K562 (cell line): Measurements from ENCODE around the gene MYRIP. TPM values are rescaled to one million over a fixed set of nuclear protein-coding genes. Genes with fewer than 3 reads are reported as not detected.

Experiments
- ATAC-seq: fragments of 200-7000 bp; cut with Tn5 transposase; 3 replicates; pipeline ENCODE4 v1.9.1; 2020; ENCODE audit warnings: moderate library complexity
- BruUV-seq: library from RNA; stranded (reverse); fragments of 400-500 nt; replicated peaks from 2 replicates; lab custom pipeline; 2021; lab: Mats Ljungman, UMichigan
- CTCF ChIA-PET: fragments of 300-600 bp; formaldehyde crosslinking; extraction: SDS; loops from one replicate; lab custom pipeline; 2021; ENCODE audit warnings: low intra/inter-chr PET ratio; lab: Yijun Ruan, JAX
- POLR2A ChIA-PET: fragments of 300-600, 350-650 bp; sonication (Branson Sonifier 250); formaldehyde crosslinking; extraction: SDS; loops from one replicate; lab custom pipeline; 2021; ENCODE audit warnings: antibody characterized with exemption, inconsistent platforms; lab: Yijun Ruan, JAX
- DNase-seq, 4 experiments: peaks; one replicate each; pipeline versions ENCODE4 v3.0.0 to v3.0.0-alpha.2; 2011 to 2018; ENCODE audit warnings: low spot score in 3 of 4, mixed read lengths in 3 of 4; ENCODE audit errors: extremely low read depth in 1 of 4
- FAIRE-seq: peaks from 2 replicates; lab custom pipeline; 2011; peaks lifted over from hg19 to GRCh38; lab: Jason Lieb, UNC
- H2AFZ ChIP-seq: 2 replicates; pipeline ENCODE4 v1.6.0; 2011; ENCODE audit warnings: low read depth, low read length, control low read depth, inconsistent platforms
- H3K27ac ChIP-seq: fragments of 200-600 bp; 3 replicates; pipeline ENCODE4 v1.8.0; 2011; ENCODE audit warnings: low read depth, mild to moderate bottlenecking, control low read depth, inconsistent platforms, low read length, moderate library complexity, mixed read lengths; ENCODE audit errors: extremely low read depth
- H3K27me3 ChIP-seq, 2 experiments: fragments of 300-600 bp in 1 of 2; 2 replicates in 1 of 2; 3 replicates in 1 of 2; pipeline versions ENCODE4 v1.6.0 to v1.8.0; 2011; ENCODE audit warnings: inconsistent platforms in 2 of 2, low read length in 2 of 2, mild to moderate bottlenecking in 1 of 2, mixed read lengths in 1 of 2, moderate library complexity in 1 of 2; ENCODE audit not compliant: control insufficient read depth in 2 of 2, insufficient read depth in 2 of 2
- H3K36me3 ChIP-seq: fragments of 300-600 bp; 3 replicates; pipeline ENCODE4 v1.8.0; 2011; ENCODE audit warnings: mild to moderate bottlenecking, low read length, inconsistent platforms; ENCODE audit not compliant: control insufficient read depth, insufficient read depth
- H3K4me1 ChIP-seq, 2 experiments: fragments of 200-600 bp in 1 of 2; replicated peaks in 1 of 2; 2 replicates in 1 of 2; 3 replicates in 1 of 2; pipeline versions ENCODE4 v1.5.1 to v1.8.0; 2011; ENCODE audit warnings: inconsistent platforms in 2 of 2, low read length in 2 of 2, mild to moderate bottlenecking in 1 of 2, mixed read lengths in 1 of 2, moderate library complexity in 1 of 2; ENCODE audit not compliant: control insufficient read depth in 2 of 2, insufficient read depth in 2 of 2
- H3K4me2 ChIP-seq: 2 replicates; pipeline ENCODE4 v1.6.1; 2011; ENCODE audit warnings: low read length, control low read depth, inconsistent platforms, mixed read lengths; ENCODE audit not compliant: insufficient read depth
- H3K4me3 ChIP-seq: fragments of 200-600 bp; sonication (generic), shearing (Covaris generic); 2 replicates; pipeline ENCODE4 v1.5.1; 2016; ENCODE audit warnings: control low read depth, inconsistent platforms
- H3K79me2 ChIP-seq: fragments of 200-600 bp; 3 replicates; pipeline ENCODE4 v1.8.0; 2011; ENCODE audit warnings: low read length, inconsistent platforms; ENCODE audit not compliant: control insufficient read depth, insufficient read depth
- H3K9ac ChIP-seq, 2 experiments: 2 replicates each; pipeline versions ENCODE4 v1.6.0 to v1.6.1; 2011; ENCODE audit warnings: low read depth in 2 of 2, low read length in 2 of 2, control low read depth in 1 of 2, inconsistent platforms in 1 of 2, mild to moderate bottlenecking in 1 of 2, mixed read lengths in 1 of 2; ENCODE audit not compliant: insufficient read depth in 1 of 2
- H3K9me1 ChIP-seq: one replicate; pipeline ENCODE4 v1.6.0; 2011; ENCODE audit warnings: inconsistent platforms, mild to moderate bottlenecking, low read length, moderate library complexity; ENCODE audit not compliant: control insufficient read depth, insufficient read depth
- H3K9me3 ChIP-seq: replicated peaks from 2 replicates; pipeline ENCODE4 v1.5.1; 2011; ENCODE audit warnings: low read depth, low read length, inconsistent platforms; ENCODE audit not compliant: control insufficient read depth, insufficient read depth
- H4K20me1 ChIP-seq: replicated peaks from 2 replicates; pipeline ENCODE4 v1.6.1; 2011; ENCODE audit warnings: low read length, inconsistent platforms, mixed read lengths; ENCODE audit not compliant: control insufficient read depth, insufficient read depth
- ARNT ChIP-seq, 2 experiments: fragments of 450-650 bp; IDR thresholded peaks; 2 replicates each; pipeline ENCODE4 v1.6.1; 2016; ENCODE audit warnings: mild to moderate bottlenecking in 1 of 2
- BRCA1 ChIP-seq, 2 experiments: fragments of 450-650 bp in 1 of 2; sonication (generic) in 1 of 2; formaldehyde crosslinking in 1 of 2; IDR thresholded peaks; 2 replicates each; pipeline versions ENCODE4 v1.5.0 to v1.6.1; 2017 to 2020; ENCODE audit warnings: mild to moderate bottlenecking in 1 of 2, missing genetic modification reagents in 1 of 2
- ETV1 ChIP-seq: fragments of 450-650 bp; conservative IDR thresholded peaks from 2 replicates; pipeline ENCODE4 v1.6.1; 2016; ENCODE audit warnings: missing genetic modification characterization, control low read depth, low read depth, missing compliant biosample characterization
- MEF2A ChIP-seq: IDR thresholded peaks from 2 replicates; pipeline ENCODE4 v1.6.1; 2011; ENCODE audit warnings: low read depth, mild to moderate bottlenecking, low read length, moderate library complexity; ENCODE audit not compliant: control insufficient read depth
- NFXL1 ChIP-seq: fragments of 450-650 bp; formaldehyde crosslinking; IDR thresholded peaks from 2 replicates; pipeline ENCODE4 v1.4.0; 2021; ENCODE audit warnings: mild to moderate bottlenecking
- NR2C1 ChIP-seq, 2 experiments: fragments of 450-650 bp; IDR thresholded peaks; 2 replicates each; pipeline ENCODE4 v1.6.1; 2017; ENCODE audit warnings: mild to moderate bottlenecking in 2 of 2, antibody characterized with exemption in 1 of 2, inconsistent platforms in 1 of 2, missing compliant biosample characterization in 1 of 2, missing genetic modification characterization in 1 of 2
- NR2C2 ChIP-seq, 2 experiments: fragments of 200-800 bp in 1 of 2; sonication (Bioruptor generic) in 1 of 2; sonication (generic) in 1 of 2; formaldehyde crosslinking in 1 of 2; IDR thresholded peaks; 2 replicates each; pipeline versions ENCODE4 v1.6.1 to v1.8.0; 2016 to 2022; ENCODE audit warnings: mild to moderate bottlenecking in 1 of 2, missing compliant biosample characterization in 1 of 2, missing genetic modification characterization in 1 of 2, missing genetic modification reagents in 1 of 2
- RBFOX2 ChIP-seq: fragments of 200-400 bp; formaldehyde crosslinking; IDR thresholded peaks from 2 replicates; pipeline ENCODE4 v1.6.1; 2017; ENCODE audit warnings: low read depth, mild to moderate bottlenecking, low read length, moderate library complexity
- RBM22 ChIP-seq: fragments of 200-400 bp; formaldehyde crosslinking; IDR thresholded peaks from 2 replicates; pipeline ENCODE4 v1.6.1; 2018; ENCODE audit warnings: low read length, low read depth; ENCODE audit not compliant: poor library complexity, severe bottlenecking
- SAFB2 ChIP-seq: fragments of 200-400 bp; formaldehyde crosslinking; IDR thresholded peaks from 2 replicates; pipeline ENCODE4 v1.6.1; 2018; ENCODE audit warnings: borderline replicate concordance, low read length, low read depth, moderate library complexity; ENCODE audit not compliant: severe bottlenecking
- SETDB1 ChIP-seq: IDR thresholded peaks from one replicate; pipeline ENCODE4 v1.6.1; 2012; ENCODE audit warnings: low read length, control low read depth, inconsistent platforms
- XRCC4 ChIP-seq: IDR thresholded peaks from one replicate; pipeline ENCODE4 v1.6.1; 2011; ENCODE audit not compliant: insufficient read depth, insufficient read length; ENCODE audit errors: extremely low read depth
- ZNF3 ChIP-seq: fragments of 250-450 bp; sonication (Bioruptor Pico); IDR thresholded peaks from 2 replicates; pipeline ENCODE4 v1.5.0; 2021; ENCODE audit warnings: mild to moderate bottlenecking, moderate library complexity
- ZNF586 ChIP-seq: fragments of 450-650 bp; formaldehyde crosslinking; conservative IDR thresholded peaks from 2 replicates; pipeline ENCODE4 v1.4.0; 2020; ENCODE audit warnings: mild to moderate bottlenecking, moderate library complexity
- ZNF830 ChIP-seq: fragments of 250-450 bp; sonication (Bioruptor Pico); IDR thresholded peaks from 2 replicates; pipeline ENCODE4 v1.5.0; 2021; ENCODE audit warnings: mild to moderate bottlenecking
- WGBS: fragments of 100-300 bp; shearing (Covaris generic); methylation state at CpG from one replicate; pipeline ENCODE4 v1.1.6; 2016; ENCODE audit warnings: low coverage, mixed read lengths; ENCODE audit not compliant: insufficient coverage; ENCODE audit errors: missing lambda C conversion rate; 5-methylcytosine and 5-hydroxymethylcytosine counted together
- in situ Hi-C: fragments of 300-500 bp; cut with MboI; formaldehyde crosslinking; loops from 4 replicates; pipeline ENCODE4 v1.15.0; 2018; ENCODE audit warnings: inconsistent platforms, mixed read lengths
- intact Hi-C: fragments of 100-400 bp; cut with micrococcal nuclease; formaldehyde crosslinking; loops from 2 replicates; pipeline ENCODE4 v1.14.2; 2022
- polyA plus RNA-seq, 8 experiments: library from polyadenylated mRNA; depleted of rRNA in 4 of 8; stranded (reverse) in 5 of 8; unstranded in 3 of 8; fragments of >200 nt; fragmentation: Nextera tagmentation in 2 of 8; fragmentation: Illumina TruSeq in 1 of 8; extraction: Ambion mirVana in 2 of 8; extraction: Trizol in 1 of 8; gene quantifications; 2 replicates each; pipeline versions ENCODE4 v1.2.1 to v1.2.3, GENCODE V29; 2011 to 2014; ENCODE audit warnings: inconsistent platforms in 1 of 8, missing spikeins in 1 of 8
- total RNA-seq, 7 experiments: library from RNA; depleted of rRNA in 6 of 7; stranded (reverse); fragments of >200 nt in 6 of 7; fragmentation: Illumina TruSeq in 2 of 7; extraction: Trizol in 2 of 7; gene quantifications; 2 replicates each; pipeline versions ENCODE4 v1.2.1 to v1.2.3, GENCODE V29; 2011 to 2021; ENCODE audit warnings: low replicate concordance in 1 of 7

The MYRIP gene
- total and polyA plus RNA-seq, 9 of the 15 experiments (the other 6 are each of a cell fraction or from before 2014, with no cell fraction given) = 0.03 to 0.12 TPM; not detected in 7

DNA sequence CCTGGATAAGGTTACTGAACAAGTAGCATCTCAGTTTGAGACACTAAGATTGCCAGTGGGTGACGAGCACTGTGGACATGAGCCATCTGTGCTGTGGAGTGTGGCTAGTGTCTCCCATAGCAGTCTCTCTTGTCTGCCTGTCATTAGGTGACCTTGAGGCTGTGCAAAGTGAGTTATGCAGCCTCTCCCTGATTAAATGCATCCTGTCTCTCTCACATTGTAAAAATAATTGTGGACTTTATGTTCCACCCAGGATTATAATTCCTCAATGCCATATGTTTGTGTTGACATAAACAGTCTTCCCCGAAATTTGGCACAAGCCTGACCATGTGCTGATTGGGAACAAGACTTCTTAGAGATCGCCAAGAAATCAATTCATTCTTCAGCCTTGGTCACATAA is 168.9 kb downstream of the MYRIP start:
- no peak for ATAC-seq
- BruUV-seq = no TSS peak
- no peaks in the 10 kb centered on the region for H4K20me1 ChIP-seq
- H3K4me2 ChIP-seq = no peak overlapping the region
- no peaks in the 10 kb centered on the region for H3K79me2 ChIP-seq
- no peak overlapping the region for H2AFZ ChIP-seq
- no peak overlapping the region for H3K9ac ChIP-seq
- no peaks in the 10 kb centered on the region for H3K9me3 ChIP-seq
- H3K36me3 ChIP-seq = no peaks in the 10 kb centered on the region
- 0% methylated on average over 3 of the region's 3 CpGs for WGBS
- no peaks in the 10 kb centered on the region for H3K9me1 ChIP-seq
- no peak for DNase-seq
- intact Hi-C loops = no loop called here
- no peaks in the 10 kb centered on the region for H3K27me3 ChIP-seq
- POLR2A ChIA-PET = no interaction called here
- in situ Hi-C loops = no loop called here
- CTCF ChIA-PET = no interaction called here
- TF ChIP-seq RBFOX2 (no peak), BRCA1 (IDR thresholded peaks at IDR 0.05) (no peak), BRCA1 (CRISPR knock-in tag; IDR thresholded peaks at IDR 0.05) (no peak), XRCC4 (no peak), NR2C1 (IDR thresholded peaks at IDR 0.05) (no peak), NR2C1 (tag; IDR thresholded peaks at IDR 0.05) (no peak), RBM22 (no peak), NR2C2 (CRISPR knock-in tag; IDR thresholded peaks at IDR 0.05) (no peak), NR2C2 (tag; IDR thresholded peaks at IDR 0.05) (no peak), ZNF586 (CRISPR knock-in tag) (no peak), ZNF830 (CRISPR knock-in tag) (no peak), ARNT (IDR thresholded peaks at IDR 0.05) (no peak), ETV1 (tag) (no peak), SETDB1 (no peak), SAFB2 (no peak), NFXL1 (CRISPR knock-in tag) (no peak), MEF2A (no peak), ZNF3 (CRISPR knock-in tag) (no peak)
- TF ChIP-seq, all 486 proteins: peak for 0
- no peak overlapping the region for H3K27ac ChIP-seq
- no peak overlapping the region for H3K4me3 ChIP-seq
- H3K4me1 ChIP-seq = no peaks in the 10 kb centered on the region
- no peak for FAIRE-seq
